HG02571 (cell line): ENCODE results near the gene RHD.
"Not testable (repeated sequence)": the region's sequence is repeated elsewhere in the genome, so short reads cannot be mapped to it uniquely, and the experiment has no call there.

Source experiments
- ATAC-seq: cut with Tn5 transposase; IDR thresholded peaks from one replicate; pipeline ENCODE4 v1.9.1; 2021; ENCODE audit warnings: mild to moderate bottlenecking, moderate library complexity; ENCODE audit not compliant: unreplicated experiment

Gene RHD

GRCh38 chr1:25256578-25256965 lies 15.7 kb upstream of the RHD start:
- ATAC-seq = no peak

- no peak for ATAC-seq
Measured at GRCh38 chr1:25257196-25257595, 15.1 kb upstream of the RHD start.

GRCh38 chr1:25259813-25260212 lies 12.5 kb upstream of the RHD start:
- ATAC-seq = not testable (repeated sequence)

DNA sequence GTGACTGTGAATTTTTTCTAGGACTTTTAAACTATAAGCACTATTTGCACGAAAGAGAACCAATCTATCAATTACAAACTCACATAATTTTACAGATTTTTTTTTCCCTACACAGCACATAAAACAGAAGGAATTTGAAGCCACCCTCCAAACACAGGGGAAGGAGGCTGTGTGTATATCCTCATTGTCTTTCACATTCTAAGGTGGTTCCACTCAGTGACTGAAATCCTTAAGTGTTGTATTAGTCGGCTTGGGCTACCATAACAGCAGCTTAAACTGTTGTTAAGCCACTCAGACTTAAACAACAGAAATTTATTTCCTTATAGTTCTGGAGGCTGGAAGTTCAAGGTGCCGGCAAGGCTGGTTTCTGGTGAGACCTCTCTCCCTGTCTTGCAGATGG lies 12.0 kb upstream of the RHD start:
- not testable (repeated sequence) for ATAC-seq

GRCh38 chr1:25266554-25267287 lies 5.6 kb upstream of the RHD start:
- ATAC-seq = not testable (repeated sequence)

DNA sequence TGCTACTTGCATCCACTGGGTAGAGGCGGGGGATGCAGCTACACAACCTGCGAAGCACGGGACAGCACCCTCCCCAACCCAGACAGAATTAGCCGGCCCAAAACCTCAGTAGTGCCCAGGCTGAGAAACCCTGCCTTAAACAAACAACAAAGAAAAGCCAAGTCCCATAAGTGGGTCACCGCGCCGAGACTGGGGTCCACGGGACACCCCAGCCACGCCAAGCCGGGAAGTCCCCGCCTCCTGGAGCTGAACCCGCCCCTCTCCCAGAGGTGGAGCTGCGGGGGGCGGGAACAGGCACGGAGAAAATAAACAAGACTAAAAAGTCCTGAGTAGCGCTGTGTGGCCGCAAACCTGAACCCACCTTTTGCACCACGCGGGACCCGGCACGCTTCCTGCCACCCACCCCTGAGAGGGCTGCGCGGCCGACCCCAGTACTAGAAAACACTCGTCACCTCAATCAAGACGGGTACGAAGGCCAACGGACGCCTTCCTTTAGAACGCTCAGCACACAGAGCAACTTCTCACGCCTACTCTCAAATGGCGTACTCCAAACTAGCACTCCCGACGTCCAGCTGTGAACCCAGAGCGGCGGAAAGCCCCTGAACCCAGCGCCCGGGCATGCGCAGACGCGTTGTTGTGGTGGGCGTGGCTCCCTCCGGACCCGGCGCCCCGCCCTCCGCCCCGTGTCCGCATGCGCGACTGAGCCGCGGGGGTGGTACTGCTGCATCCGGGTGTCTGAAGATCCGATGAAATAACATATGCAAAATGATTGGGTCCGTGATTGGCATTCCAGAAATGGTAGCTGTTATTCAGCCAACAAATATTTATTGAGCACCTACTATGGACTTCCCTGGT lies 4.8 kb upstream of the RHD start:
- peak; percentile 70 for ATAC-seq

- not testable (repeated sequence) for ATAC-seq
Measured at GRCh38 chr1:25268143-25268760, 4.1 kb upstream of the RHD start.

DNA sequence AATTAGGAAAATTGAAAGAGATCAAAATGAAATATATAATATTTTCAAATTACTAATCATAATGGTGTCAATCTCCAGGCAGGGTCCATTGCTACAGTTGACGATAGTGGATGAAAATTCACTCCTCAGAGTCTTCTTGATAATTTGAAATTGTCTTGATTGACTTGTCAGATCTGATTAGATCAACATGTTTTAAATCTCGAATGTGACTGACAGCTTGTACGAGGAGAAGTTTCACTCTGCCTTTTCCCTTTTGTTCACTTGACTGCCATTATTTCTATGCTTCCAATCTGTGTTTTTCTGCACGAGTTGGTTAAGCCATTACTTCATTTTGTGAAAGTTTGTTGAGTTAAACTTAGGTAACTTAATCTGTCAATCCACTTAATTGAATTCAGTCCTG lies 3.3 kb downstream of the RHD start:
- not testable (repeated sequence) for ATAC-seq

DNA sequence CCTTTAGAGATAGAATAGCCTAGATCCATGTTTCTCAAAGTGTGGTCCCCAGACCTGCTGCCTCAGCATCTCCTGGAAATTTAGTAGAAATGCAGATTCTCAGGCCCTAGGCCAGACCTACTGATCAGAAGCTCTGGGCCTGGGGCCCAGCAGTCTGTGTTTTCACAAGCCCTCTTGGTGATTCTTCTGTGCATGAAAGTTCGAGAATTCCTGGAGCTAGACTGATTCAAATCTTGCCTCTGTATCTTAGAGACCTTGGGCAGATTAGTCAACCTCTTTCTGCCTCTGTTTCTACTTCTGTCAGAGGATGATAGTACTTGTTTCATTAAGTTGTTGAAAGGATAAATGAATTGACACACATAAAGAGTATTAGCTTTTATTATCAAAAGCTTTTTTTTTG lies 5.0 kb downstream of the RHD start:
- ATAC-seq = not testable (repeated sequence)

GRCh38 chr1:25278358-25278757 lies 6.0 kb downstream of the RHD start:
- not testable (repeated sequence) for ATAC-seq

DNA sequence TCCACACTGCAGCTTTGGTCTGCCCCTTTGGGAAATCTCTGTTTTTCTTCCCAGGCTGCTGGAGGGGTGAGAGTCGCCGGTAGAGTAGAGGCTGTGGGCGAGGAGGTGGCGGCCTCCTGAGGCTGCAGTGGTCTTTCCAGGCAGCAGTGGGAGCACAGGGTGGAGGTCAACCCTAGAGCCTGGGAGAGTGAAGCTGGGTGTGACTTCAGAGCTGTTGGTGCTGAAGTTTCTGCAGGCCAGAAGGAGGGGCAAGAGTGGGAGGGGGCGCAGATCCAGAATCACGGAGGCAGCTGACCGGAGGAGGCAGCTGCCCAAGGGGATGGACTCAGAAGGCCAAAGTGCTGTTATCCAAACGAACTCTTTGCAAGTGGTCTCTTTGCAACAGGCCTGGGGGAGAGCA lies 6.5 kb downstream of the RHD start:
- ATAC-seq = not testable (repeated sequence)

- ATAC-seq = not testable (repeated sequence)
Measured at GRCh38 chr1:25279693-25280111, 7.4 kb downstream of the RHD start.

DNA sequence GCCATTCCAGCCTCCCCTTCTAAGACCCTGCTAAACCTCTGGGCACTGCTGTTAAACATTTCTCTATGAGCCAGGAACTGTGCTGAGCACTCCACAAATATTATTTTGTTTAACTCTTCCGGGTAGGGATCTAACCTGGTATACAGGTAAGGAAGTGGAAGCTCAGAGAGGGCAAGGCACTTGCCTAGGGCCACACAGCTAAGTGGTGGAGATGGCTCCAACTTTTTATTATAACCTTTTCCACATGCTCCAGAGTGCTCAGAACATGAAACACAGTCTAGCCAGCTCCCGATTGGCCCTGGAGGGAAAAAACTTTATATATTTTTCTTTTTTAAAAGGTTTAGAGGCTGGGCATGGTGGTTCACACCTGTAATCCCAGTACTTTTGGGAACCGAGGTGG lies 13.6 kb downstream of the RHD start:
- not testable (repeated sequence) for ATAC-seq

DNA sequence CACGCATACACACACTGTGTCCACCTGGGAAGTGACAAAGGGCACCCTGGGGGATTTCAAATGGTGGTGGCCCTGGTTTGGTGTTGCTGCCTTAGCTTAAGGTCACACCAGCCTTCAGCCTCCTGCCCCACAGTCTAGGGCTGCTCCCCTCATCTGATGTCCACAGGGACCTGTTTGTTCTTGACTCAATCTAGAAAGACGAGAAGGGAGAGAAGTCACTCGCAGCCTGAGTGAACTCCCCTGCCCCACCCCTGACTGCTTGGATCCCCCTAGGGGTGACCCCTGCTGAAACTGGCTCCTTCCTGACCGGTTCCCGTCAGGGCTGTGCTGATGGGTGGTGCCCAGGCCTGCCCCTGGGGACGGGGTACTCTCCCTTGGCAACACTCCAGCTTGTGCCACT lies 14.9 kb downstream of the RHD start:
- not testable (repeated sequence) for ATAC-seq

GRCh38 chr1:25288573-25289101 lies 16.3 kb downstream of the RHD start:
- ATAC-seq = not testable (repeated sequence)

- not testable (repeated sequence) for ATAC-seq
Measured at GRCh38 chr1:25290043-25290442, 17.7 kb downstream of the RHD start.

DNA sequence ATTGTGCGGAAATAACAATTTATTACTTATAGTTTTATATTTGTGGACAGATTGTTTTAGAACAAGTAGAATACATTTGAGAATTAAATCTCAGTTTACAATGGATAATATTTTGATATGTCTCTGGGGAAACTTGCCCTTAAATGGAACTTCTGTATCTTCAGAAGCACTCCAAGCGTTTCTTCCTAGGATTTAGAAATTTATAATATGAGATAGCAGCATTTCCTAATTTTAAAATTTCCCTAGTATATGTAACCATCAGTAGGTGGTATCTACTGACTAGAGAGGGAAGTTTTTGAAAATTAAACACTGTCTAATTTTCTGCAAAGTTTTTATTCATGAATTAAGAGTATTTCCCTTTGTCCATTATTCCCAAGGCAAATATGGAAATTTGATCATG lies 21.1 kb downstream of the RHD start:
- not testable (repeated sequence) for ATAC-seq

DNA sequence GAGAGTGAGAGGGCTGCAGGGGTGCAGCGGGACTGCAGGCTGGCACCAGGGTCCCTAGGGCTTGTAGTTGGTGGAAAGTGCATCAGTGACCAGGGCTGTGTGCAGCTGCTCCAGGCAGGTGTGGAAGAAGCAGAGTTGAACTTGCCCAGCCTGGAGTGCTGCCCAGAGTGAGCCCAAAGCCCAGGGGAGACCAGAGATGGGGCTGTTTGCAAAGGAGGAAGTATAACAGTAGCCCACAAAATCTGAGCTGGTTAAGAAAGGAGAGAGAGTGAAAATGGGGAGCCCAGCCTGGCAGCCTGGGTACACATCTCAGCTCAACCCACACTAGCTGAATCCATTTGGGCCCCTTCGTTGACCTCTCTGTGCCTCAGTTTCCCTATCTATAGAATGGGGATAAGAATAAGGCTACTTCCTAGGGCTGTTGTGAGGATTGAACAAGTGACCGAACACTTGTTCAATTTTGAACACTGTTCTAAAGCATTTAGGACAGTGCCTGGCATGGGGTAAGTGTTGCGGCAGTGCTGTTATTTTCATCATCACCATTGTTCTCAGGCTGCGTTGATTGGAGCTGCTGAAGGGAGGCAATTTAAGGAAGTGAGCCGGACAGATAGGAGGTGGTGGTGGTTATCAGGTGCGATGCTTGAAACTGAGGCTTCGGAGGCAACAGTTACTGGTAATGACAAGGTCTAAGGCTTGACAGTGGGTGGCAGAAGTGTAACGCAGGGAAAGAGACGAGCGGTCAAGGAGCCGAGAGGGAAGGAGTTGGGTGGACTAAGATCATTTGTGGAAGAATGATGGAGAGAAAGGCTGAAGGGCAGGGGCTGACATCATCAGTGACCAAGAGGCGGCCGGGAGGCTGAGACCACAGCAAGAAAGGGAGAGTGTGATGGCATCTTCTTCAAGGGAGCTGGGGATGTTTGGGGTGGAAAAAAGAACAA lies 22.8 kb downstream of the RHD start:
- ATAC-seq = not testable (repeated sequence)

DNA sequence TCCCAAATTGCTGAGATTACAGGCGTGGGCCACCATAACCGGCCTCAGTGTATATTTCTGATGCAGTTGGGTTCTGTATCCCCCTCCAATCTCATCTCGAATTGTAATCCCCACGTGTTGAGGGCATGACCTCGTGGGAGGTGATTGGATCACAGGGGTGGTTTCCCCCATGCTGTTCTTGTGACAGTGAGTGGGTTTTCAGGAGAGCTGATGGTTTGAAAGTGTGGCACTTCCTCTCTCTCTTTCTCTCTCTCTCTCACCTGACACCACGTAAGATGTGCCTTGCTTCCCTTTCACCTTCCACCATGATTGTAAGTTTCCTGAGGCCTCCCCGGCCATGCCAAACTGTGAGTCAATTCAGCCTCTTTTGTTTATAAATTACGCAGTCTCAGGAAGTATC lies 24.2 kb downstream of the RHD start:
- not testable (repeated sequence) for ATAC-seq

GRCh38 chr1:25300729-25301128 lies 28.4 kb downstream of the RHD start:
- ATAC-seq = not testable (repeated sequence)
